Mammary epithelial cell (primary cell): Measurements from ENCODE around the gene EP300.

Source experiments
- CTCF ChIP-seq, 2 donors: IDR thresholded peaks in 1 of 2; conservative IDR thresholded peaks in 1 of 2; 2 replicates each; pipeline ENCODE4 v1.5.1; 2011 to 2012; ENCODE audit warnings: inconsistent platforms in 2 of 2, low read length in 2 of 2, mild to moderate bottlenecking in 2 of 2, control low read depth in 1 of 2, low read depth in 1 of 2; ENCODE audit not compliant: insufficient read depth in 1 of 2; ENCODE audit errors: extremely low read depth in 1 of 2
- EZH2 ChIP-seq: IDR thresholded peaks from 2 replicates; pipeline ENCODE4 v1.6.1; 2012; ENCODE audit warnings: low read length, inconsistent platforms, borderline replicate concordance

- TF ChIP-seq CTCF (conservative IDR thresholded peaks at IDR 0.05 in 1 of 2, IDR thresholded peaks at IDR 0.05 in 1 of 2; ENCODE audit: extremely low read depth in 1 of 2, insufficient read depth in 1 of 2, low read depth in 1 of 2, low read length in 2 of 2) (no peak), EZH2 (no peak)
Observed at GRCh38 chr22:41070665-41071331, 21.6 kb upstream of the EP300 start.
